NCI-H128 (cell line): ENCODE measurements around the gene SLFN12L.
"Not testable (repeated sequence)": the region's sequence is repeated elsewhere in the genome, so short reads cannot be mapped to it uniquely, and the experiment has no call there.

ENCODE experiments used
- DNase-seq: peaks from one replicate; lab custom pipeline; 2025; ENCODE audit not compliant: unreplicated experiment; lab: John Stamatoyannopoulos, UW

Gene SLFN12L

GRCh38 chr17:35537601-35538141, at the start of gene SLFN12L:
SLFN12L (minus strand) TSS chr17:35537678; CDS start chr17:35522364, 15,314 bp downstream.
- DNase-seq: no peak

- DNase-seq: no peak
Measured at GRCh38 chr17:35586569-35587073, 49.1 kb upstream of the SLFN12L start.

- DNase-seq: no peak
Measured at GRCh38 chr17:35584061-35584460, 46.6 kb upstream of the SLFN12L start.

GRCh38 chr17:35578929-35579432, 41.5 kb upstream of the SLFN12L start:
- DNase-seq: no peak

GRCh38 chr17:35578197-35578928, 40.9 kb upstream of the SLFN12L start, which contains the start of gene PEX12:
PEX12 (minus strand) TSS chr17:35578571; CDS start chr17:35578021, 550 bp downstream.
- peak; percentile 62 for DNase-seq

GRCh38 chr17:35577830-35578196, 40.3 kb upstream of the SLFN12L start:
- DNase-seq: no peak

- DNase-seq: no peak
Measured at GRCh38 chr17:35575759-35576158, 38.3 kb upstream of the SLFN12L start.

GRCh38 chr17:35569405-35569804, 31.9 kb upstream of the SLFN12L start:
- DNase-seq: no peak

- DNase-seq: no peak
Measured at GRCh38 chr17:35568561-35568960, 31.1 kb upstream of the SLFN12L start.

- no peak for DNase-seq
Measured at GRCh38 chr17:35566968-35567367, 29.5 kb upstream of the SLFN12L start.

- not testable (repeated sequence) for DNase-seq
Measured at GRCh38 chr17:35563181-35563580, 25.7 kb upstream of the SLFN12L start.

GRCh38 chr17:35560703-35561102, 23.2 kb upstream of the SLFN12L start, which contains the start of gene SLFN14:
SLFN14 (minus strand) TSS chr17:35560819; CDS start chr17:35558062, 2,757 bp downstream.
- no peak for DNase-seq

GRCh38 chr17:35559495-35560210, 22.2 kb upstream of the SLFN12L start:
- no peak for DNase-seq

GRCh38 chr17:35557353-35557752, 19.9 kb upstream of the SLFN12L start:
- no peak for DNase-seq

- no peak for DNase-seq
Measured at GRCh38 chr17:35555691-35556090, 18.2 kb upstream of the SLFN12L start.

- no peak for DNase-seq
Measured at GRCh38 chr17:35554668-35555067, 17.2 kb upstream of the SLFN12L start.

GRCh38 chr17:35553310-35553709, 15.8 kb upstream of the SLFN12L start:
- DNase-seq: no peak

- DNase-seq: no peak
Measured at GRCh38 chr17:35548978-35549377, 11.5 kb upstream of the SLFN12L start.

- no peak for DNase-seq
Measured at GRCh38 chr17:35548208-35548810, 10.8 kb upstream of the SLFN12L start.

GRCh38 chr17:35546487-35546886, 9.0 kb upstream of the SLFN12L start:
- no peak for DNase-seq

GRCh38 chr17:35545150-35545549, 7.7 kb upstream of the SLFN12L start:
- DNase-seq: no peak
